SKM-1 (cell line): ENCODE measurements around the gene SLC7A8.

Experiments used
- DNase-seq: peaks from one replicate; lab custom pipeline; 2025; ENCODE audit not compliant: unreplicated experiment; lab: John Stamatoyannopoulos, UW

SLC7A8 gene

DNA sequence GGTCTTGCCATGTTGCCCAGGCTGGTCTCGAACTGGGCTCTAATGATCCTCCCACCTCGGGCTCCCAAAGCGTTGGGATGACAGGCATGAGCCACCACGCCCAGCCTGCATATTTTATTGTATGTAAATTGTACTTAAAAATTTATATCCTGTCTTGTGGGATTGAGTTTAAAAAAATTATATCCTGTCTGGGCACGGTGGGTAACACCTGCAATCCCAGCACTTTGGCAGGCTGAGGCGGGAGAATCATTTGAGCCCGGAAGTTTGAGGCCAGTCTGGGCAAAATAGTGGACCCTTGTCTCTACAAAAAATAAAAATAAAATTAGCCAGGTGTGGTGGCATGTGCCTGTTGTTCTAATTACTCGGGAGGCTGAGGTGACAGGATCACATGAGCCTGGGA lies 50.5 kb downstream of the SLC7A8 start:
- DNase-seq: no peak

DNA sequence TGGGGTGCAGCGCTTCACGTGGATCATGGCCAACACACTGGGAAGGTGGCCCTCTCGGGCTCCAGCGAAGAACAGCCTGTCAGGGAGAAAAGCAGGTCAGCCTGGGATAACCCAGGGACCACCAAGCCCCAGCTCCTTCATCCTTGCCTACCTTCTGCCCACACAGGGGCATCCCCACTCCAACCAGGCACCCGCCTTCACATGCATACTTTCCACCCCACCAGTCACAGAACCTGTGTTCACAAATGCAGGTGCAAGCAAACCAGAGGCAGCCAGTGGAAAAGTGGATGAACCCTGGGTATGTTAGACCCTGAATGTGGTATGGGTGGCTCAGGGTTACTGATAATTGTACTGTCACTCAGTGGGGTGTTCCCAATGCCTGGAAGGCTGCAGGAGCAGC lies 52.0 kb downstream of the SLC7A8 start:
- no peak for DNase-seq

DNA sequence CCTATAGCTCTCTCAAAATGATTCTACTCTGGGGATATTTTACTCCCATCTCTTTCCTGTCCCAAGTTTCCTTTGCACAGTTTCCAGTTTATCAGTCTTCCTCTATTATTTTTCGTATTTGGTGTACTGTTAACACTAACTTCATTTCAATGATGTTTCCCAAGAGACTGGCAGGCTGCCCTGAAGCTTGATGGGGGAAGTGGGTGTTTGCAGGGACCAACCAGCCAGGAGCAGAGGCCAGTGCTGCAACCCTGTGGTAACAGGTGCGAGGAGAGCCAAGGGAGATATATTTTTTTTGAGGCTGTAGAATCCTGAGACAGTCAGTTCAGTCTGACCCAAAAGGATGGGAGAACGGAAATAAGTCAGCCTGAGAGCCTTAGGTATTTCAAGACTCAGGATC lies 52.6 kb downstream of the SLC7A8 start:
- no peak for DNase-seq

DNA sequence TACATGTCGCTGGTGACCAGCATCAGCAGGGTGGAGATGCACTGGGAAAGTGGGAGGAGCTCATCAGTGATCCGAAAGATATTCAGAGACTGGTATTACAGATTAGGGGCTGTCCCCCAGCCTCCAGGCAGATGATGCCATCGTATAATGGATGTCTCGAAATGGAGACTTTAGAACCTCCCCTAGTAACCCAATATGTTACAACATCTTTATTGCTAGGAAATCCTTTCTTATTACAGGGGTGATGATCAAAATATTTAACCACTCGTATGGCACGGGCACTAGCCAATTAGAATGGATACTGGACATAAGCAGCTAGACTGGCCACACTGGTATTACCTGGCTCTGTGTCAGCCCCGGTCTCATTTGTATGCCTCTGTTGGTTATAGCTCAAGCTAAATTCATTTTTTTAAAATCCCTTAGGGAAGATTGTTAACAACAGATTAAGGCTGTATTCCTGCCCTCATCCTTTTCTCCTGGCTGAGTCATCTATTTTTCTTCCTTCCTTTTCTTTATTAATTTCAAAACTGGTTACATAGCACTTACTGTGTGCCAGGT lies 53.6 kb downstream of the SLC7A8 start:
- no peak for DNase-seq

DNA sequence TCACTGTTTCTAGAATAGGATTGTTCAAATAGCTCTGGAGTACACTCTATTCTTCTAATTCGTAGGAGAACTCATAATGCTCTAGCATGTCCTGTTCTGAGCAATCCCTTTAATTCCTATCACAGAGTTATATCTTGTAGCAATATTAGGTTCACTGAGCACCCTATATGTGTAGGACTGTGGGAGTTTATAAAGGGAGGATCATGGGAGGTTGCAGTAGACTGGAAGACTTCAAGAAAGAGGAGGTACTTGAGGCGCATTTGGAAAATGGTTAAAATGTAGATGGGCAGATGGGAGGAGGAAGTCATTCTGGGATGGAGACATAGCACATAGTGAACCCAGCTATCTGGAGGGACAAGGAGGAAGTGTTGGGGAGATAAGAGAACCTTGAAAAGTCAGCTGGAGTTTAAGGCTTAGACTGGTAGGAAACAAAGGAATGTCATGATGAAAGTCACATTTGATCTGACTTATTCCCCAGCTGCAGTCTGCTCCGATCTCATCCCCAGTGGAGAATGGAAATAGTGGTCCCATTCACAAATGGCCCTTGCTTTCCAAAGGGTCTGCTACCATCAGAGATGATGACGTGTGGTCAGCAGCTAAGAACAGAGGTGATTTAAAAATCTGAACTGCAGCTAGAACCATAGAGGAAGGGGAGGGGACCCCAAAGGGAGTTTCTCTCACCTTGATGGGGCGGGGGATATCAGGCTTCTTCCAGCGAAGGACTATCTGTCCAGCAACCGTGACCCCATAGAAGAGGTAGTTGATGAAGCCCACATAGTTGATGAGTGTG lies 54.3 kb downstream of the SLC7A8 start:
- DNase-seq: peak; percentile 4

DNA sequence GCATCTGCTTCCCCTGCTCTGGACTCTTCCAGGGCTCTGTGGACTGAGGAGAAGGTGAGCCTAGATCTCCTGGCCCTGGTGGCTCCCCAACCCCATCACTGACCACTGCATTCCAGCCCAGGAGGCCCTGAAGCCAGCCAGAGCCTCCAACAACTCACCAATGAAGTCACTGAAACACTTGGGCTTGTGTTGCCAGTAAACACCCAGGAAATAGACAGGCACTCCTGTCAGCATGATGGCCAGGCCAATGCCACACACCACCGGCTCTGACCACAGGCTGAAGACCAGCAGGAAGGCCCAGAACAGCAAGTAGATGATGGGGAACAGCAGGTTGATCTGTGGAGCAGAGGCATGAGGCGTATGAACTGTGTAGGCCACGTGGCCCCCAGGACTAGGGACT lies 55.6 kb downstream of the SLC7A8 start:
- DNase-seq: no peak

DNA sequence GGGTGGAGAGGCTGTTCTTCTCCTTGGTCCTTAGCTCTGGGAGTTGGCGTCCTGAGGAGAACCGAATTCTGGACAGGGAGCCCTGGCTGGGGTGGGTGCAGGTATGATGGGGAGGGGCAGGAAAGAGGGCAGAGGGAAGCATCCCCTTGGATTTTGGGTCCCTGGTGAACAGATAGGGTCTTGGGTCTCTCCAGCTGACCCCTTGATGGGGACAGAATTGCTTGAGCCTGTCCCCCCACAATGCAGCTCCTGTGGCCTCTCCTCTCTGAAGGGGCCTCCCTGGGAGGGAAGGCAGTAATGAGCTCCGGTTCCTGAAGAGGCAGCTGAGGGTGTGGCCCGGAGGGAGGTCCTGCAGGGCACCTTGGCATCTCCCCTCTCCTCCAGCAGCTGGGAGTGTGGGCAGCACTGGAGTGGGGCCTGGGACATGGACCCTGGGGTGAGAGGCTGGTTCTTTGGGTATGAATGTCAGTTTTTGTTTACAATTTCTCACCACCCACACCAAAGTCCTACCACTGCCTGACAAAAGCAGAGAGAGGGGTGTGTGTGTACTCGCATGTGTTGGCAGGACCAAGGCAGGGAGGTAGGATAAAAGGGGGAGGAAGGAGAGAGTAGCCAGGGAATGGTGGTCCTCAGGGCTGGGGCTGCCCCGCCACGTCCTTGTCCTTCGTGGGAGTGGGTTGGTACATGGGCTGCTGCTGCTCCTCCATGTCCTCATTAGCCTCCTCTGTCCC lies 56.7 kb downstream of the SLC7A8 start:
- DNase-seq: no peak

DNA sequence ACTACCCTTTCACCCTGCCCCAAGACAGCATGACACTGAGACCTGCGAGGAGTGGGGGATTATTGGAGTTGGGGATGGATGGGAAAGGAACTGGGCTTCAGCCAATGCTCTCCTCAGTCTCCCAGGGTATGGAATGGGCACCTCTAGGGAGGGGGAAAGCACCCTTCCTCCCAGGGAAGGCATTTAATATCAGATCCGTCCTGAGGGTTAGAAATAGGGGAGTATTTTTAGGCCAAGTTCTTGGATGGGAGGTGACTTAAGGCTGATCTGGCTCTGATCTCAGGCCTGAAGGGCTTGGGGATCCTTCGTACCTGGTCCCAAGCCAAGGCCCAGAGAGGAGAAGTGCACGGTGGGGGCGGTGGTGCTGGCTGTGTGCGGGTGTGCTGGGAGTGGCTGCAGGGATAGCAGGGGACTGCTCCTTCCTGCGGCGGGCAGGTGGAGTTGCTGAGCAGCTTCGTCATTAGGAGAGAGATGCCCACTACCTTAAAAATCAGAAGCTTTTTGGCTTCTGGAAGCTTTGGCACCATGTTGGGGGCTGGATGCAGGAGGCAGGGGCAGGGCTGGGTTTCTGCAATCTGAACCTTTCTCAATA lies 57.4 kb downstream of the SLC7A8 start:
- no peak for DNase-seq

DNA sequence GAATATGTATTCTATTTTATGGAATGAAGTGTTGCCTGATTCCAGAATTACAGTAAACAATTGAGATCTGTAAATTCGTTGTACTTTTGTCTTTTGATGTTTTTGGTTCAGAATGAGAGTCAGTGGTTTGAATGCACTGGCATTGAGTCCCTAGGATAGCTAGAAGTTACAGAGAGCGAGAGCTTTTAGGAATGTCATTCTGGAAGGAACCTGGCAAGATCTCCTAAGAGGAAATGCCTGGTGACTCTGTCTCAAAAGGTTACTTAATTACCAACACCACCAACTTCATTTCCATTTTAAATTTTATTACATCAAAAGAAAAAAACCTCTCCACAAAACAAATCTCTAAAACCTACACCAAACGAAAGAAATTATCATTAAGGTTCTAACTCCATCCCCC lies 58.4 kb downstream of the SLC7A8 start:
- no peak for DNase-seq

DNA sequence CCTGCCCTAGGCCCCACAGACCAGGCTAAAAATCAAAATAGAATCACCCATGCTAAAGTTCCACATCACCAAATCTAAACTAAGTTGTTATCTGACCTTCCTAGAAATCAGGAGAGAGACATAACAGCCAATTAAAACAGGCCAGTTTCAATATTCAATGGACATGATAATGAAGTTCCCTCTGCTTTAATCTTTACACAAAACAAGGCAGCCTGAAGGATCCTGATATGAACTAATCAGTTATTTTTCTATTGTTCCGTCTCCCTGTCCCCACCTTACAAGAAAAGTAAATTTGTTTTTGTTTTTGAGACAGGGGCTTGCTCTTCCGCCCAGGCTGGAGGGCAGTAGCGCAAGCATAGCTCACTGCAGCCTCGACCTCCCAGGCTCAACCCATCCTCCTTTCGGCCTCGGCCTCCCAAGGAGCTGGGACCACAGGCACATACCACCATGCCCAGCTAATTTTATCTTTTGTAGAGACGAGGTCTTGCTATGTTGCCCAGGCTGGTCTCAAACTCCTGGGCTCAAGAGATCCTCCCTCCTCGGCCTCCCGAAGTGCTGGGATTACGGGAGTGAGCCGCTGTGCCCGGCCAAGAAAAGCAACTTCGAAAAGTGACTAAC lies 59.0 kb downstream of the SLC7A8 start:
- DNase-seq: no peak

DNA sequence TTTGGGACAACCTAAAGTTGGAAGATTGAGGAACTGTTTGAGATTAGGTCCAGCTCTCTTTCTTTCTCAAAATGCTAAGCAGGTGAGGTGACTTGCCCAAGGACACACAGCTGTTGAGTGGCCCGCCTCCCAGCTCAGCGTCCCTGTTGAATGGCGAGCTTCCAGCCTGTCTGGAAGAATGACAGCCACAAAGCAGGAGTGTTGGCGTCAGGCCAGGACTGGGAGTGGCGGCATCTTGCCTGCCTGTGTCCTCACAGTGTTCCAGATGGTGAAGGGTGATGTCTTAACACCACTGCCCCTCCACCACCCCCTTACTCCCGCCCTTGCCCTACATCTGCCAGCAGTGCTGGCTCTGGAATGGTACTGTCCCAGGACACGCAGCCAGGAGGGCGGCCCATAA lies 60.0 kb downstream of the SLC7A8 start:
- no peak for DNase-seq

DNA sequence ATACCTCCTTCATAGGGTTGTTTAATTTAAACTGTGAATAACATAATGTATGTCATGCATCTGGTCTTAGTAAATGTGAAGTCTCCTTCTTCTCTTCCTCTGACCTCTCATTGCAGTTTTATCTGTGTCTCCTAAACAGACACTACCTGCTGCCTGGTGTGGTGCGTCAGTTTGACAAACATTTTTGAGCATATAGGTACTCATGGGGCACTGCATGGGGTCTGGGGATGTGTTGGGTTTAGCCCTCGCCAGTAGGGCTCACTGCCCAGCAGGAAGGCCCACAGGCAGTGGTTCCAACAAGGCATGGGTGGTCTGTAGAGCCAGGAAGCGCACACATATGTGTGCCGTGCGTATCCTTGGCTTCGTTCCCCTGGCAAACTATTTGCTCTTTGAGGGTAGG lies 61.4 kb downstream of the SLC7A8 start:
- no peak for DNase-seq

DNA sequence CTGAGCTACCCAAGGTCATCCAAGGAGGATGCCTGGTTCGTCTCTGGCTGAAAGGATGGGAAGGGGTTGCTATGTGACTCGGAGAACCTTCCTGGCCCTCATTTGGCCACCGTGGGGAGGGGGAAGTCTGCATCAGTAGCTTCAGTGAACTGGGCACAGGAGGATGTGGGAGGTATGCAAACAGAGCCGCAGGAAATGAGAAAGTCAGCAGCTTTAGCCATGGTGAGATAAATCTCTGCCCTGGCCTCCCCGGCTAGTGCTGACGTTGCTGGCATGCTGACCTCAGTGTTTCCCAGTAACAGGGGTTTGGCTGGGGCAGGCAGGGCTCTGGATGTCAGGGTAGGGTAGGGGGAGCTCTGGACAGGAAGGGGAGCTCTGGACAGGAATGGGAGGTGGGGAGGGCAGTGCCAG lies 62.1 kb downstream of the SLC7A8 start:
- no peak for DNase-seq

DNA sequence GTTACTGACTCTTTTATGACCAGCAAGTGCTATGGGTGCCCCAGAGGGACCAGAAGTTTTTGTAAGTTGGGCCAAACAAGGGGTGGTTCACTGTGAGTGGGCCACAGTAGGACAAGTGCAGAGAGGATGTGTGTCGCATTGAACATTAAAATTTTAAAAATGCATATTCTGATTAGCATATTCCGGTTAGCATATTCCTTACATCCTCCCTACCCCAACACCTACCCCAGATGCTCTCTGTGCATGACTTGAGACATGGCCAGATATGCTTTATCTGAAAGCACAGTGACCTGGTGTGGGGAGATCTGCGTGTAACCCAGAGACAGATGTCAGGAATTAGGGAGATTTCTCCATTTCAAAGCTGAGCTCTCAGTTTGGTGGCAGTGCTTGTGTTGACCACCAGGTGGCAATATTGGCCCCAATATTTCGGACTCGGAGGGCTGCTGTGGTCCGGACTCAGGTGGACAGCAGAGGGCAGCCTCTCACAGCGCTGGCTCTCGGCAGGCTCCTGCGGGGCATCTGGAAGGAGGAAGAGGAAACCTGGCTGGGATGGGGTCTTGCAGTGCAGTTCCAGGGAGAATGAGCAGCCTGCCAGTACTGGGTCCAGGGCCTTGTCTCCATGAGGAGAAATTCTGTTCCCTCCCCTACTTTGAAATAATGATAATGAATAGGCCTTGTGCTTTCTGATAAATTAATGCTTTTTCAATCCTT lies 62.8 kb downstream of the SLC7A8 start:
- DNase-seq: peak; percentile 41

DNA sequence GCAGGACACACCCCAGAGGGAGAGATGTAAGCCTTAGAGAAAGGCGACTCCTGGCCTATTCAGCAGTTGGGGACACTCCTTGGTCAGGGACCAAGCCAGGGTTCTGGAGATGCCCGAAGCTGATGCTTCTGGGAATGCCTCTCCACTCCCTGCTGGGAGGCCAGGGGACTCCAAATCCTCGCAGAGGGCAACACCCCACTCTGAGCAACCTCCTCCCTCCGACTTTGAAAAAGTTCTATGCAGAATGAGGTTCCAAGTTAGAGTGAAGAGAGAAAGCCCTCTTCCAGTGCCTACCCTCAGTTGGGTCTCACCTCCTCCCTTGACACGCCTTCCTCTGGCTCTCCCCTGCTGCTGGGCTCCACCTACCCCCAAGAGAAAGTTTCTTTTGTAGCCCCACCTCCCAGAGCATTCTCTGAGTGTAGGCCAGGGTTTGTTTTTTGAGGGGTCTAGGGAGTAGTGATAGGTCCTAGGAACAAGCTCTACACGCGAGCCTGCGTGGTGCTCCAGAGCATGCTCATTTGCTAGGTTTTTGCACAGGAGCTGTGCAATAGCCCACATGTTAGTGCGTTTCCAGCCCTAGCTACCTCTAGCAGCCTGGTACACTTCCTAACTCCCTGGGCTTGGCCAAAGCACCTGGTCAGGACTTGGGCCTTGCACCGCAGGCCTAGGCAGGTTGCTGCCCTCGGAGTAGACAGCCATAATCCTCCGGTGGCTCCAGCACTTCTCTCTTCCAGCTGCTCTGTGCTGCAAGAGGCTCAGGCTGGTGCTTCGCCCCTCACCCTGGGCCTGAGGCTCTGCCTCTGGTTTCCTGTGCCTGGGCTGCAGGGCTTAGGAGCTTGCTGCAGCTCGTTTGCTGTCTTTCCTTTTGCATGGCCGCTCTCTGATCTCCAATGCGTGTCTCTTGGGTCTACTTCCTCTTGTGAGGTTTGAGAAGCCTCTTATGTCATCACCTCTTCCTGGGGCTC lies 63.8 kb downstream of the SLC7A8 start:
- peak; percentile 58 for DNase-seq

DNA sequence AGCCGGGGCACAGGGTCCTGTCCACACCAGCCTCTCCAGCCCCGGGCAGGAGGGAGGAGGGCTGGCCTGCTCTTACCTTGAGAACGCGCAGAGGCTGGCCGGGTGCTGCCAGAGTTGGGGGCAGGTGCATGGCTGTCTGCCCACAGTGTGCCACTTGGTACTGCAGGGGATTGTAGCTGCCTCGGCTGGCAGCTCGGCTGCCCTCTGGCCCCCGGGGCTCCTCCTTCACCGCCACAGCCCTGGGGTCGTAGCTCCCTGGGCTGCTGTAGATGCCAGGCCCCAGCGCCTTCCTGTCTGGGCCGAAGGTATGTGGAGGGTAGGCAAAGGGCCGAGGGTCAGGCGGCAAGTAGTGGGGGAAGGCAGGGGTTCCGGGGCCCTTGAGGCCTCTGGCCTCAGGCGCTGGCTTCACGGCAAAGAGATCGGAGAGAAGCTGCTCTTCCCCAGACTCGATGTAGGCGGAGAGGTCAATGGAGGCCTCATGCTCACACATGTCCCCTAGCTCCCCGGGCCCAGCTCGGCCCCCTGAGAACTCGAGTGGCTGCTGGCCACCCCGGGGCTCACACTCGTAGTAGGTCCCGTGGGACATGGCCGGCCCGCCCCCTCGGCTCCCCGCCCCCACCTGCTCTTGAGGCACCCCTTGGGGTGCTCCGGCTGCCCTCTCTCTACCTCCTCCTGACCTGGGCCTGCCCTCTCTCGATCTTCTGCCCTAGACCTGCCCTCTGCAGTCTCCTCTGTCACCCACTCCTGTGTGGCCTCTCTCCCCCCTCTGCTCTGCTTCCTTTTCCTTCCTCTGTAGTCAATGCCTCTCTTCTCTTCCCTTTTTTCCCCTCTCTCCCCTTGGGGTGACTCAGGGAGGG lies 64.7 kb downstream of the SLC7A8 start, which contains the start of gene CEBPE:
Gene CEBPE (minus strand): TSS at position 750 of the 857 bp plus-strand sequence. CDS start 164 bp downstream, at position 586.
- peak; percentile 68 for DNase-seq

DNA sequence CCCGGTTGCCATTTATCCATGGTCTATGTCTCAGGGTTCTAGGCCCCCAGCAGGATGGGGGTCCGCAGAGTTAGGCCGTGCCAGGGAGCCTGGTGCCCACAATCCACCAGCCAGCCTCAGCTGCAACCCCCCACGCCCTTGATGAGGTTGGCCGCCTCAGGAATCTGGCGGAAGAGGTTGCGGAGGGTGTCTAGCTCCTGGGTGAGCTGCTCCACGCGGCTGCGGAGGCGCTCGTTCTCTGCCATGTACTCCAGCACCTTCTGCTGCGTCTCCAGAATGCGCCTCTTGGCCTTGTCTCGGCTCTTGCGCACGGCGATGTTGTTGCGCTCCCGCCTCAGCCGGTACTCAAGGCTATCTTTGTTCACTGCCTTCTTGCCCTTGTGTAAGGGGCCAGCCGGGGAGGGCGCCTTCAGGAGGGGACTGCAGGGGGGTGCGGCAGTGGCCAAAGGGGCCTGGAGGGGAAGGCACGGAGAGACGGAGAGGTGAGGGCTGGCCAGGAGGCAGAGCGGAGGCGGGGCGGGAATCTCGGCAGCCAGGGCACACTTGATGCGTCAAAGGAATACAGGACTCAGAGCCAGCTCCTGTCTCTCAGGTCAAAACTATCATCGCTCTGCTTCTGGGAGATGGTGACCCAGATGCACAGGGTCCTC lies 66.0 kb downstream of the SLC7A8 start:
- no peak for DNase-seq

DNA sequence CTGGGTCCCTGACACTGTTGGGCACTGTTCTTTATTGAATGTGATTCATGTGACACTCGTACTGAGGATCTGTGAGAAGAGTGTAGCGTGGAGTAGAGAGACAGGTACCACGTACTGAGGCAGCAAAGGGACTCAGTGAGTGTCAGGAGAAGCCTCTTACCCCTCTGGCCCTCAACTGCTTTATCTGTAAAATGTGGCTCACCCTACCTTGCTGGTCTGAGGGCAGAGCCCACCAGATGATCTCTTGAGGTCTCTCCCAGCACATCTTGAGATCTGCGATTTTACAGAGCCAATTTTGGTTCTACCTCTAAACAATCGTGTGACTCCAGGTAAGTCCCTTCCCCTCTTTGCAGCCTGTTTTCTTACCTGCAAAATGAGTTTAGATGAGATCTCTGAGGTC lies 67.5 kb downstream of the SLC7A8 start:
- no peak for DNase-seq
